ENCODE results near the gene GRAP2. TPM values are rescaled to one million over a fixed set of nuclear protein-coding genes. Genes with fewer than 3 reads are reported as not detected.

GRAP2 gene
- total RNA-seq, 3 donors from 2014 or later: 3.4 to 5.5 (median 4.2) TPM

DNA sequence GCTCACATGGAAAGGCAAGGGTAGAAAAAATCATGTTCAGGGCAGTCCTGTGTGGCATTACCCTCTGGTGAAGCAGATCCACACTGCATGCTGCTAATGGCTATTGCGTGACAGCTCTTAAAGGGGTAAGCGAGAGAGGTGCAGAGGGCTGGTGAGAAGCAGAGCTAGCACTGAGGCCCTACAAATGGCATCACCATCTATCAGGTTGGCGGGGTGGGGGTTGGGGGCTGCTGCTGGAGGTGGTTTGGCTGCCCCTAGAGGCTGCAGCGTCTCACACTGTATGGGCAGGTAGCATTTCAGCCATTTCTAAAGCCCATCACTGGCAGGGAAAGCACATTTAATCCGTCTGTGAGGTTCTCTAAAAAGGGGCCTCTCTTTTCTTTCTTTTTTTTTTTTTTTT lies 42.5 kb downstream of the GRAP2 start:
- Histone ChIP-seq H3K4me3 (no peak overlapping the region), H3K36me3 (ENCODE audit: low read depth) (no peaks in the 10 kb centered on the region), H3K9me3 (no peaks in the 10 kb centered on the region), H3K4me1 (ENCODE audit: low read depth) (no peaks in the 10 kb centered on the region)
- intact Hi-C loops (cut with DNase I, micrococcal nuclease): no loop called here
- ATAC-seq (no peak), DNase-seq (no peak)
- no peak for TF ChIP-seq CTCF (IDR thresholded peaks at IDR 0.05)

GRCh38 chr22:39943953-39944872 lies 43.3 kb downstream of the GRAP2 start:
- H3K36me3 ChIP-seq (ENCODE audit: low read depth): no peaks in the 10 kb centered on the region
- H3K9me3 ChIP-seq: no peaks in the 10 kb centered on the region
- no peak for ATAC-seq
- intact Hi-C loops (cut with DNase I, micrococcal nuclease): no loop called here
- no peak for TF ChIP-seq CTCF (IDR thresholded peaks at IDR 0.05)
- no peak for DNase-seq
- no peaks in the 10 kb centered on the region for H3K4me1 ChIP-seq (ENCODE audit: low read depth)
- H3K4me3 ChIP-seq: no peak overlapping the region

GRCh38 chr22:39946126-39946502 lies 45.2 kb downstream of the GRAP2 start:
- Histone ChIP-seq H3K9me3 (no peaks in the 10 kb centered on the region), H3K36me3 (ENCODE audit: low read depth) (no peaks in the 10 kb centered on the region), H3K4me3 (no peak overlapping the region), H3K4me1 (ENCODE audit: low read depth) (no peaks in the 10 kb centered on the region)
- ATAC-seq: no peak
- TF ChIP-seq CTCF (IDR thresholded peaks at IDR 0.05): no peak
- intact Hi-C loops (cut with DNase I, micrococcal nuclease): no loop called here
- no peak for DNase-seq

DNA sequence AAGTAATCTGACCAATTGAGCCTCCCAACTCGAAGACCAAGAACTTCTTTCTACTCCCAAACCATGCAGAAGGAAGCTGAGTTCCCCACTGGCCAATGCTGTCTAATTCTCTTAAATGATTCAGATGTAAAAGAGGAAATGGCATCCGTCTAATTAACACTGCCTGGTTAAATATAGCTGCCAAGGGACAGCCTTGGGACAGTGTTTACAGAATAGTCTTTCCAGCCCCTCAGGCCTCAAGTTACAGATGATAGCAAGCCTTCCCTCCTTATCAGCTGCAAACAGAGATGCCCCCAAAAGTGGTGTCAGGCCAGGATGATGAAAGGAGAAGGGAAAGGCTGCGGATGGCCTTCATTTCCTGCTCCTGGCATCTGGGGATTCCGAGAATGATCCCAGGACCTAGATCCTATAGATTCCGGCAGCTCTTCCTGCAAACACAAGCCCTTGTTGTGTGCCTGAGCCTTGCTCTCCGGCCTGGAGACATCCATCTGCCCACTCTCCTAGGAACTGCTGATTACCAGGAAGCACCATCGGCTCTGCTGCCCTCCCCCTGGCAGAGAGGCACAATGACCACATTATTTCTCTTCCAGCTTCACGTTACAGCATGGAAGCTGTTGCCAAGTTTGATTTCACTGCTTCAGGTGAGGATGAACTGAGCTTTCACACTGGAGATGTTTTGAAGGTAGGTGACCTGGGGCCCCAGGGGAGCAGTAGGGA lies 45.8 kb downstream of the GRAP2 start:
- ATAC-seq (peak; percentile 69), DNase-seq (no peak)
- H3K4me3 ChIP-seq: no peak overlapping the region
- H3K36me3 ChIP-seq (ENCODE audit: low read depth): no peaks in the 10 kb centered on the region
- H3K9me3 ChIP-seq: no peaks in the 10 kb centered on the region
- TF ChIP-seq CTCF (IDR thresholded peaks at IDR 0.05): no peak
- intact Hi-C loops (cut with DNase I, micrococcal nuclease): no loop called here
- no peaks in the 10 kb centered on the region for H3K4me1 ChIP-seq (ENCODE audit: low read depth)

DNA sequence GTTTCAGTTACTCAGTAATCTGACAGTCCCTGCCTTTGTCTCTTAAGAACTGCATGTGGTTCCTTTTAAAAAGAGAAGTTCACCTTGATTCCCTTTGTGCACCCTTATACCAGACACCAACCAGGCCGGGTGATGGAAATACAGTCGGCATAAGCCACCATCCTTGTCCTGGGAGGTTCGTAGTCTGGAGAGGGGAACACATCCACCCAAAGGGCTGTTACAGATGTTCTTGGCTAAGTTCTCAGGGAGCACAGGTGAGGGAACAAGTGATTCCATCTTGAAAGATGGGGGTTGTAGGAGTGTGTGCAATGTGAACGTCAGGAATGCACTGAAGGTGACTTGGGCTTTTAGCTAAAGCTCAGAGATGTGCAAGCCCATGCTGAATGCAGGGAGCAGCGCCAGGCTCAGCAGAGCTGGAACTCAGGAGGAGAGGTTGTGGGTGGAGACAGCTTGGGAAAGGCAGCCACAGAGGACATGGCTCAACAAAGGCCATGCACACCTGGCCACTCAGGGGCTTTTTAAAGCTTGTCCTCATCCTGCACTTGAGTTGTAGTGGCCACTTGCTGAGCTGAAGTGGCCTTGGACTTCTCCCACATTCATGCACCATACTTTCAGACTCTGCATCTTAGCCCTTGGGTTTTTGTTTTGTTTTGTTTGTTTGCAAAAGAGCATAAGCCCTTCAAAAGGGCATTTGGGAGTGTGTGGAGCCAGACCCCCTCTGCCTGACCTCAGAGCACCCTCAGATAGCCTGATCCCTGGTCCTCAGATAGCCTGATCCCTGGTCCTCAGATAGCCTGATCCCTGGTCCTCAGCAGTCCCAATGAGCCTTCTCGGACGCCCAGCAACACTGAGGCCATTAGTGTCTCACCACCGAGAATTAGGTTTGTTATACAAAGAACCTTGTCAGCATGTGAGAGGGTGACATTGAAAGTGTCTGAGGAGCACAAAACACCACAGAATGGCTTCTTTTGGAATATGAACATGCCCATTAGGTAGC lies 46.6 kb downstream of the GRAP2 start:
- Histone ChIP-seq H3K36me3 (ENCODE audit: low read depth) (no peaks in the 10 kb centered on the region), H3K4me1 (ENCODE audit: low read depth) (no peaks in the 10 kb centered on the region), H3K4me3 (no peak overlapping the region), H3K9me3 (no peaks in the 10 kb centered on the region)
- no peak for TF ChIP-seq CTCF (IDR thresholded peaks at IDR 0.05)
- intact Hi-C loops (cut with DNase I, micrococcal nuclease): no loop called here
- DNase-seq: no peak
- peak; percentile 17 for ATAC-seq

Measured in mucosa of descending colon (tissue), 3 donors.